ENCODE results near the gene SPATA2L. TPM values are rescaled to one million over a fixed set of nuclear protein-coding genes. Genes with fewer than 3 reads are reported as not detected.
A peak's percentile ranks its signal among the peaks of the same experiment; 100 is the strongest.
"Not testable (repeated sequence)": the region's sequence is repeated elsewhere in the genome, so short reads cannot be mapped to it uniquely, and the experiment has no call there.

The SPATA2L gene
- total RNA-seq, 1 donor = 14.8 TPM

DNA sequence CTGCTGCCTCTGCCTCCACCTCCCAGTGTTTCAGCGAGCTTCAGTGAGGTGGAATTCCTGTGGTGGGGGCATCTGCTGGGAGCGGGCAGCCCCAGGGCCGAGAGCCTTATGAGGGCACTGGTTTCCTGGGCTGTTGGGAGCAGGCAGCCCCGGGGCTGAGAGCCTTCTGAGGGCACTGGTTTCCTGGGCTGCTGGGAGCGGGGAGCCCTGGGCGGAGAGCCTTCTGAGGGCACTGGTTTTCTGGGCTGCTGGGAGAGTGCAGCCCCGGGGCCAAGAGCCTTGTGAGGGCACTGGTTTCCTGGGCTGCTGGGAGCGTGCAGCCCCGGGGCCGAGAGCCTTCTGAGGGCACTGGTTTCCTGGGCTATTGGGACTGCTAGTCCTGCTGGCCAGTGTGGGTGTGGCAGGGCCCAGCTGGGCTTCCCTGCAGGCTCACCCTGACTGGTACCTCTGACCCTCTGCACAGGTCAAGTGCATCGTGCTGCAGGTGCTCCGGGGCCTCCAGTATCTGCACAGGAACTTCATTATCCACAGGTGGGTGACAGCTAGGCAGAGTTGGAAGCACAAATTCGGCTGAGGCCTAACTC lies 9.4 kb downstream of the SPATA2L start:
- TF ChIP-seq, protein P1, sequence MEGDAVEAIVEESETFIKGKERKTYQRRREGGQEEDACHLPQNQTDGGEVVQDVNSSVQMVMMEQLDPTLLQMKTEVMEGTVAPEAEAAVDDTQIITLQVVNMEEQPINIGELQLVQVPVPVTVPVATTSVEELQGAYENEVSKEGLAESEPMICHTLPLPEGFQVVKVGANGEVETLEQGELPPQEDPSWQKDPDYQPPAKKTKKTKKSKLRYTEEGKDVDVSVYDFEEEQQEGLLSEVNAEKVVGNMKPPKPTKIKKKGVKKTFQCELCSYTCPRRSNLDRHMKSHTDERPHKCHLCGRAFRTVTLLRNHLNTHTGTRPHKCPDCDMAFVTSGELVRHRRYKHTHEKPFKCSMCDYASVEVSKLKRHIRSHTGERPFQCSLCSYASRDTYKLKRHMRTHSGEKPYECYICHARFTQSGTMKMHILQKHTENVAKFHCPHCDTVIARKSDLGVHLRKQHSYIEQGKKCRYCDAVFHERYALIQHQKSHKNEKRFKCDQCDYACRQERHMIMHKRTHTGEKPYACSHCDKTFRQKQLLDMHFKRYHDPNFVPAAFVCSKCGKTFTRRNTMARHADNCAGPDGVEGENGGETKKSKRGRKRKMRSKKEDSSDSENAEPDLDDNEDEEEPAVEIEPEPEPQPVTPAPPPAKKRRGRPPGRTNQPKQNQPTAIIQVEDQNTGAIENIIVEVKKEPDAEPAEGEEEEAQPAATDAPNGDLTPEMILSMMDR (IDR thresholded peaks at IDR 0.05; ENCODE audit: extremely low read depth, low read depth, low read length) = no peak
- H3K4me2 ChIP-seq (ENCODE audit: insufficient read depth, low read length) = no peak overlapping the region
- H3K27ac ChIP-seq (ENCODE audit: low read depth, low read length) = no peak overlapping the region
- H3K27me3 ChIP-seq (ENCODE audit: insufficient read depth, low read length) = no peaks in the 10 kb centered on the region
- H2AFZ ChIP-seq (ENCODE audit: low read length) = no peak overlapping the region
- H3K4me3 ChIP-seq (ENCODE audit: insufficient read depth, low read length) = no peak overlapping the region
- peaks cover 25% of the 10 kb centered on the region for H3K79me2 ChIP-seq (ENCODE audit: insufficient read depth, low read length)
- H4K20me1 ChIP-seq (ENCODE audit: insufficient read depth, low read length) = peaks cover 16% of the 10 kb centered on the region
- H3K36me3 ChIP-seq (ENCODE audit: insufficient read depth, low read length) = peaks cover 47% of the 10 kb centered on the region
- peak; percentile 69 for DNase-seq (ENCODE audit: insufficient read length, low spot score, missing footprints)
- H3K4me1 ChIP-seq (ENCODE audit: insufficient read depth, low read length) = peaks cover 8% of the 10 kb centered on the region
- H3K9me3 ChIP-seq (ENCODE audit: low read depth, low read length) = no peaks in the 10 kb centered on the region

DNA sequence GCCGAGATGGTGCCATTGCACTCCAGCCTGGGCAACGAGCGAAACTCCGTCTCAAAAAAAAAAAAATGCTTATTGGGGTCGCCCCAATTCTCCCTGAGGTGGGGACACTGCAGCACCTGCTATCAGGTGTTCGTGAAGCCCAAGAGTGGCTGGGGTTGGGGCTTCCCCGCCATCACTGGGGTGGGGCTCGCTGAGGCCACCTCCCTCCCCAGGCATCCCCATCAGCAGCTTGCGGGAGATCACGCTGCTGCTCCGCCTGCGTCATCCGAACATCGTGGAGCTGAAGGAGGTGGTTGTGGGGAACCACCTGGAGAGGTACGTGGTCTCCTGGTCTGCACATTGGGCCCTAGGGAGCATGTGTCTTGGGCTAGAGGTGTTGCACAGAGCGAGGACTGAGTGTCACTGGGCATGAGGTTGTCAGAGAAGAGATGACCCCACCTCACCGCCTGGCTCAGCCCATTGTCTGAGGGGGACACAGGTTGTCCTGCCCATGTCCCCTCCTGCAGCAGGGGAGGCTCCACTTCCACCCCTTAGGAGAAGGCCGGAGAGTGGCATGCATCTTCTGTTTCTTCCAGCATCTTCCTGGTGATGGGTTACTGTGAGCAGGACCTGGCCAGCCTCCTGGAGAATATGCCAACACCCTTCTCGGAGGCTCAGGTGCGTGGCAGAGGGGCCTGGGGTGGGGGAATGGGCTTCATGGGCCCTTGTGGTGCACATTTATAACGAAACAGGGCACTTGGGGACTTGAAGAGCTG lies 10.1 kb downstream of the SPATA2L start:
- no peak overlapping the region for H2AFZ ChIP-seq (ENCODE audit: low read length)

DNA sequence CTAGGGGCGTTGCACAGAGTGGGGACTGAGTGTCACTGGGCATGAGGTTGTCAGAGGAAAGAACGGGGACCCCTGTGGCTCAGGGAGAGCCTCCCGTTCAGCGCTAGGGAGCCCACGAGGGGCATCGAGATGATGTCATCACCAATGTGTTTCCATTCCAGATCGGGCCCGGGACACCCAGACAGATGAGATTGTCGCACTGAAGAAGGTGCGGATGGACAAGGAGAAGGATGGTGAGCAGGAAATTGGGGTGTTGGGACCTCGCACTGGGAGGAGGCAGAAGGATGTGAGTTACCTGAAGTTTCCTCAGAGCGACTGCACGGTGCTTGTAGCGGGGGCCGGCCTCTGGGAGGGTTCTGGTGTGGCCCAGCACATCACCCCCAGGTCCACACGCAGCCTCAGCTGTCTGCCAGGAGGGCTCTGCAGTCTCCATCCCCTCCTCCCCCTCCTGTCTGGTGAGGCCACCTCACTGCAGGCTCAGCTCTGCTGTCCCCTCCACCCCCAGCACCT lies 11.1 kb downstream of the SPATA2L start:
- Histone ChIP-seq H3K79me2 (ENCODE audit: insufficient read depth, low read length) (peaks cover 26% of the 10 kb centered on the region), H3K9me3 (ENCODE audit: low read depth, low read length) (no peaks in the 10 kb centered on the region), H3K36me3 (ENCODE audit: insufficient read depth, low read length) (peaks cover 47% of the 10 kb centered on the region), H3K4me1 (ENCODE audit: insufficient read depth, low read length) (peaks cover 9% of the 10 kb centered on the region), H3K4me3 (ENCODE audit: insufficient read depth, low read length) (no peak overlapping the region), H2AFZ (ENCODE audit: low read length) (no peak overlapping the region), H4K20me1 (ENCODE audit: insufficient read depth, low read length) (peaks cover 16% of the 10 kb centered on the region), H3K4me2 (ENCODE audit: insufficient read depth, low read length) (no peak overlapping the region), H3K27ac (ENCODE audit: low read depth, low read length) (no peak overlapping the region), H3K27me3 (ENCODE audit: insufficient read depth, low read length) (no peaks in the 10 kb centered on the region)
- peak; percentile 65 for DNase-seq (ENCODE audit: insufficient read length, low spot score, missing footprints)
- TF ChIP-seq, protein P1 (IDR thresholded peaks at IDR 0.05; ENCODE audit: extremely low read depth, low read depth, low read length) = no peak

More for the DNA sequence above, 10.1 kb downstream of the SPATA2L start:
- Histone ChIP-seq H3K79me2 (ENCODE audit: insufficient read depth, low read length) (peaks cover 26% of the 10 kb centered on the region), H3K4me2 (ENCODE audit: insufficient read depth, low read length) (no peak overlapping the region), H4K20me1 (ENCODE audit: insufficient read depth, low read length) (peaks cover 16% of the 10 kb centered on the region), H3K4me3 (ENCODE audit: insufficient read depth, low read length) (no peak overlapping the region), H3K9me3 (ENCODE audit: low read depth, low read length) (no peaks in the 10 kb centered on the region), H3K4me1 (ENCODE audit: insufficient read depth, low read length) (peaks cover 9% of the 10 kb centered on the region), H3K27me3 (ENCODE audit: insufficient read depth, low read length) (no peaks in the 10 kb centered on the region), H3K36me3 (ENCODE audit: insufficient read depth, low read length) (peaks cover 47% of the 10 kb centered on the region), H3K27ac (ENCODE audit: low read depth, low read length) (no peak overlapping the region)
- TF ChIP-seq, protein P1 (IDR thresholded peaks at IDR 0.05; ENCODE audit: extremely low read depth, low read depth, low read length) = no peak
- DNase-seq (ENCODE audit: insufficient read length, low spot score, missing footprints) = peak; percentile 25

DNA sequence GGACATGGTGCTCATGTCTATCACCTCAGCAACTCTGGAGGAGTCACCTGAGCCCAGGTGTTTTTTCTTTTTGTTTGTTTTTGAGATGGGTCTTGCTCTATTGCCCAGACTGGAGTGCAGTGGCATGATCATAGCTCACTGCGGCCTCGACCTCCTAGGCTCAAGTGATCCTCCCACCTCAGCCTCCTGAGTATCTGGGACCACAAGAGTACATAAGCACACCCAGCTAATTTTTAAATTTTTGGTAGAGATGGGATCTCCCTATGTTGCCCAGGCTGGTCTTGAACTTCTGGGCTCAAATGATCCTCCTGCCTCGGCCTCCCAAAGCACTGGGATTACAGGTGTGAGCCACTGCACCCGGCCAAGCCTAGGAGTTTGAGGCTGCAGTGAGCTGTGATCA lies 11.9 kb downstream of the SPATA2L start:
- Histone ChIP-seq H3K36me3 (ENCODE audit: insufficient read depth, low read length) (peaks cover 47% of the 10 kb centered on the region), H4K20me1 (ENCODE audit: insufficient read depth, low read length) (peaks cover 16% of the 10 kb centered on the region), H3K79me2 (ENCODE audit: insufficient read depth, low read length) (peaks cover 26% of the 10 kb centered on the region)
- not testable (repeated sequence) for H3K27me3 ChIP-seq (ENCODE audit: insufficient read depth, low read length); H3K27ac ChIP-seq (ENCODE audit: low read depth, low read length); H3K4me1 ChIP-seq (ENCODE audit: insufficient read depth, low read length); H3K9me3 ChIP-seq (ENCODE audit: low read depth, low read length); H3K4me2 ChIP-seq (ENCODE audit: insufficient read depth, low read length); H3K4me3 ChIP-seq (ENCODE audit: insufficient read depth, low read length); DNase-seq (ENCODE audit: insufficient read length, low spot score, missing footprints); H2AFZ ChIP-seq (ENCODE audit: low read length)
